Astrocyte of the spinal cord (primary cell): ENCODE measurements around the gene WNT7B.
A peak's percentile ranks its signal among the peaks of the same experiment; 100 is the strongest.

Experiments
- DNase-seq: peaks from one replicate; pipeline ENCODE4 v3.0.0; 2011; ENCODE audit warnings: low read depth, low spot score
- H3K4me3 ChIP-seq: 2 replicates; pipeline ENCODE4 v1.5.1; 2011; ENCODE audit warnings: low read depth, mild to moderate bottlenecking, low read length, moderate library complexity
- CTCF ChIP-seq: IDR thresholded peaks from 2 replicates; pipeline ENCODE4 v1.5.1; 2012; ENCODE audit warnings: low read depth, mild to moderate bottlenecking, low read length, inconsistent platforms
- in situ Hi-C: cut with HindIII; loops from 2 replicates; pipeline ENCODE4 v1.10.0; 2017; ENCODE audit warnings: low sequenced_read_pairs

Gene WNT7B

GRCh38 chr22:45976254-45977002, 534 bp downstream of the WNT7B start:
- TF ChIP-seq CTCF: no peak
- H3K4me3 ChIP-seq: peak overlapping the region; percentile 27
- no peak for DNase-seq
- in situ Hi-C loops: no loop called here

- DNase-seq: no peak
- TF ChIP-seq CTCF: no peak
- in situ Hi-C loops: no loop called here
- no peak overlapping the region for H3K4me3 ChIP-seq
These were observed 1.5 kb downstream of the WNT7B start for GRCh38 chr22:45975164-45976161.

GRCh38 chr22:45974498-45974897, 2.5 kb downstream of the WNT7B start:
- in situ Hi-C loops: no loop called here
- no peak overlapping the region for H3K4me3 ChIP-seq
- no peak for DNase-seq
- TF ChIP-seq CTCF: no peak

GRCh38 chr22:45972889-45973253, 4.1 kb downstream of the WNT7B start:
- in situ Hi-C loops: no loop called here
- TF ChIP-seq CTCF: no peak
- peak overlapping the region; percentile 56 for H3K4me3 ChIP-seq
- no peak for DNase-seq

- in situ Hi-C loops: no loop called here
- DNase-seq: peak; percentile 44
- no peak for TF ChIP-seq CTCF
- H3K4me3 ChIP-seq: peak overlapping the region; percentile 56
These were observed 4.7 kb downstream of the WNT7B start for GRCh38 chr22:45972091-45972888.

GRCh38 chr22:45971408-45972028, 5.4 kb downstream of the WNT7B start:
- DNase-seq: no peak
- in situ Hi-C loops: no loop called here
- peak overlapping the region; percentile 56 for H3K4me3 ChIP-seq
- TF ChIP-seq CTCF: no peak
